Measurements from ENCODE around the gene MUC22.

Gene MUC22

DNA sequence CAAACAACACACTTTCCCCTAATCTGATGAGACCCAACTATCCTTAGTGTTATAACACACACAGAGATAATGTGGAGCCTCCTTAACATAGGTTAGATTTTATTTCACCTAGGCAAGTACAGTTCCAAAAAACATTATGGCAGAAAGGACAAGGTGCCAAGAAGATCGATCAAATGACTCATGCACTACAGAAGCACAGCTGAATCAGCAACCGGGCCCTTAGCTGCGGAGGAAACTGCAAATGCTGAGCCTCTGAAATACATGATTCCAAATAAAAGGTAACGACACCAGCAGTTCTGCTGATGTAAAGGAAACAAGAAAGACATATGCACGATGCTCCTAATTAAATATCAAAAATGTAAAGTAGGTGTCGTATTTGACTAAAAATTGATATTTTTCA lies 46.6 kb upstream of the MUC22 start:
- no peaks in the 10 kb centered on the region for H3F3A ChIP-seq (ENCODE audit: insufficient read depth)
- H3K9me3 ChIP-seq (ENCODE audit: insufficient read depth, low read length): no peaks in the 10 kb centered on the region
- TF ChIP-seq, protein P1, sequence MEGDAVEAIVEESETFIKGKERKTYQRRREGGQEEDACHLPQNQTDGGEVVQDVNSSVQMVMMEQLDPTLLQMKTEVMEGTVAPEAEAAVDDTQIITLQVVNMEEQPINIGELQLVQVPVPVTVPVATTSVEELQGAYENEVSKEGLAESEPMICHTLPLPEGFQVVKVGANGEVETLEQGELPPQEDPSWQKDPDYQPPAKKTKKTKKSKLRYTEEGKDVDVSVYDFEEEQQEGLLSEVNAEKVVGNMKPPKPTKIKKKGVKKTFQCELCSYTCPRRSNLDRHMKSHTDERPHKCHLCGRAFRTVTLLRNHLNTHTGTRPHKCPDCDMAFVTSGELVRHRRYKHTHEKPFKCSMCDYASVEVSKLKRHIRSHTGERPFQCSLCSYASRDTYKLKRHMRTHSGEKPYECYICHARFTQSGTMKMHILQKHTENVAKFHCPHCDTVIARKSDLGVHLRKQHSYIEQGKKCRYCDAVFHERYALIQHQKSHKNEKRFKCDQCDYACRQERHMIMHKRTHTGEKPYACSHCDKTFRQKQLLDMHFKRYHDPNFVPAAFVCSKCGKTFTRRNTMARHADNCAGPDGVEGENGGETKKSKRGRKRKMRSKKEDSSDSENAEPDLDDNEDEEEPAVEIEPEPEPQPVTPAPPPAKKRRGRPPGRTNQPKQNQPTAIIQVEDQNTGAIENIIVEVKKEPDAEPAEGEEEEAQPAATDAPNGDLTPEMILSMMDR (IDR thresholded peaks at IDR 0.05; ENCODE audit: insufficient read depth, low read length, poor library complexity, severe bottlenecking): no peak
- no peak for TF ChIP-seq EZH2phosphoT487 (conservative IDR thresholded peaks at IDR 0.05; ENCODE audit: low read length)
- no peaks in the 10 kb centered on the region for H3K9me2 ChIP-seq (replicated peaks; ENCODE audit: insufficient read depth, low read length)
- H4K20me1 ChIP-seq (ENCODE audit: low read depth, low read length): no peaks in the 10 kb centered on the region
- H3K27me3 ChIP-seq (ENCODE audit: low read length): no peaks in the 10 kb centered on the region
- no peak overlapping the region for H3K4me3 ChIP-seq (ENCODE audit: insufficient read depth, low read length, poor library complexity, severe bottlenecking)
- H3K4me2 ChIP-seq (ENCODE audit: low read depth, low read length, poor library complexity, severe bottlenecking): no peak overlapping the region
- H2AFZ ChIP-seq (ENCODE audit: low read depth, low read length, severe bottlenecking): no peak overlapping the region
- no peak overlapping the region for H3K9ac ChIP-seq (ENCODE audit: low read length)
- H3K36me3 ChIP-seq (ENCODE audit: low read length): no peaks in the 10 kb centered on the region
- H3K79me2 ChIP-seq (ENCODE audit: insufficient read depth, low read length): no peaks in the 10 kb centered on the region
- H3K27ac ChIP-seq (ENCODE audit: low read depth, low read length): no peak overlapping the region

DNA sequence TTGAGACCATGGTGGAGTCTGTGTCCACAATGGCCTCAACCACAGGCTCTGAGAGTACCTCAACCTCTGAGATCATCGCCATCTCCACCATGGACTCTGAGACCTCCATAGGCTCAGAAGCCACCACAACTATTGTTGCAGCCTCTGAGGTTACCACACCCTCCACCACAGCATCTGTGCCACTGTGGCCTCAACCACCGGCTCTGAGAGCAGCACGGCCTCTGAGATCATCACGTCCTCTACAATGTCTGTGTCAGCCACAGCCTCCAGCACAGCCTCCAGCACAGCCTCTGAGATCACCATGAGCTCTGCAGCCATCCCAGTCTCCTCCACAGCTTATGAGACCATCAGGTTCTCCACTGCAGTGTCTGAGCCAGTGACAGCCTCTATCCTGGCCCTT lies 46.2 kb upstream of the MUC22 start:
- Histone ChIP-seq H3K9me3 (ENCODE audit: insufficient read depth, low read length) (no peaks in the 10 kb centered on the region), H3K27ac (ENCODE audit: low read depth, low read length) (no peak overlapping the region), H3K79me2 (ENCODE audit: insufficient read depth, low read length) (no peaks in the 10 kb centered on the region), H3K4me2 (ENCODE audit: low read depth, low read length, poor library complexity, severe bottlenecking) (no peak overlapping the region), H3K4me3 (ENCODE audit: insufficient read depth, low read length, poor library complexity, severe bottlenecking) (no peak overlapping the region), H3K9ac (ENCODE audit: low read length) (no peak overlapping the region), H3F3A (ENCODE audit: insufficient read depth) (no peaks in the 10 kb centered on the region), H2AFZ (ENCODE audit: low read depth, low read length, severe bottlenecking) (no peak overlapping the region), H3K36me3 (ENCODE audit: low read length) (no peaks in the 10 kb centered on the region), H3K9me2 (replicated peaks; ENCODE audit: insufficient read depth, low read length) (no peaks in the 10 kb centered on the region), H4K20me1 (ENCODE audit: low read depth, low read length) (no peaks in the 10 kb centered on the region), H3K27me3 (ENCODE audit: low read length) (no peaks in the 10 kb centered on the region)
- TF ChIP-seq, protein P1 (IDR thresholded peaks at IDR 0.05; ENCODE audit: insufficient read depth, low read length, poor library complexity, severe bottlenecking): no peak
- TF ChIP-seq EZH2phosphoT487 (conservative IDR thresholded peaks at IDR 0.05; ENCODE audit: low read length): no peak

DNA sequence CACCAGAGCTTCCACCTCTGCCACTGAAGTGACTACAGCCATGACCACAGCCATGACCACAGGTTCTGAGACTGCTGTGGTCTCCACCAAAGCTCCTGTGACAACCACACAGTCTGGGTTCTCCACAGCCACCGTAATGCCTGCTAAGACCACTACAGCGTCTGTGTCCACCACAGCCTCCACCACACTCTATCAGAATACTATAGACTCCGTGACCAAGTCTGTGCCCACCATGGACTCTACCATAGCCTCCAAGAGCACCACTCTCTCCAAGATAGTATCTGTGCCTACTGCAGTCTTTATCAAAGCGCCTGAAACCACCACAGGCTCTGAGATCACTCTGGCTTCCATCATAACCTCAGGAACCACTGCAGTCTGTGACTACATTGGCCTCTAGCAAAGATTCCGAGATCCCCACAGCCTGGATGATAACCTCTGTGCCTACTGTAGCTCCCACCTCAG lies 45.1 kb upstream of the MUC22 start:
- Histone ChIP-seq H3K4me2 (ENCODE audit: low read depth, low read length, poor library complexity, severe bottlenecking) (no peak overlapping the region), H3F3A (ENCODE audit: insufficient read depth) (no peaks in the 10 kb centered on the region), H3K9me2 (replicated peaks; ENCODE audit: insufficient read depth, low read length) (no peaks in the 10 kb centered on the region), H4K20me1 (ENCODE audit: low read depth, low read length) (no peaks in the 10 kb centered on the region), H3K9ac (ENCODE audit: low read length) (no peak overlapping the region), H3K9me3 (ENCODE audit: insufficient read depth, low read length) (no peaks in the 10 kb centered on the region), H3K4me3 (ENCODE audit: insufficient read depth, low read length, poor library complexity, severe bottlenecking) (no peak overlapping the region), H3K27ac (ENCODE audit: low read depth, low read length) (no peak overlapping the region), H3K27me3 (ENCODE audit: low read length) (no peaks in the 10 kb centered on the region), H2AFZ (ENCODE audit: low read depth, low read length, severe bottlenecking) (no peak overlapping the region), H3K36me3 (ENCODE audit: low read length) (no peaks in the 10 kb centered on the region), H3K79me2 (ENCODE audit: insufficient read depth, low read length) (no peaks in the 10 kb centered on the region)
- TF ChIP-seq, protein P1 (IDR thresholded peaks at IDR 0.05; ENCODE audit: insufficient read depth, low read length, poor library complexity, severe bottlenecking): no peak
- no peak for TF ChIP-seq EZH2phosphoT487 (conservative IDR thresholded peaks at IDR 0.05; ENCODE audit: low read length)
